OCI-LY7 (cell line): ENCODE results near the gene RACGAP1. TPM values are rescaled to one million over a fixed set of nuclear protein-coding genes. Genes with fewer than 3 reads are reported as not detected.

ENCODE experiments used
- BruUV-seq: library from RNA; stranded (reverse); fragments of 400-500 nt; replicated peaks from 2 replicates; lab custom pipeline; 2021; lab: Mats Ljungman, UMichigan
- CTCF ChIA-PET: fragments of 300-600 bp; sonication (Branson Sonifier 250); formaldehyde crosslinking; loops from one replicate; lab custom pipeline; 2022; ENCODE audit warnings: antibody characterized with exemption; ENCODE audit not compliant: unreplicated experiment; lab: Charles Lee
- POLR2A ChIA-PET: fragments of 300-600 bp; sonication (Branson Sonifier 250); formaldehyde crosslinking; loops from one replicate; lab custom pipeline; 2022; ENCODE audit warnings: antibody characterized with exemption; lab: Charles Lee
- DNase-seq: peaks from one replicate; pipeline ENCODE4 v3.0.0-alpha.2; 2015; ENCODE audit warnings: low spot score
- H2AFZ ChIP-seq: fragments of 200-600 bp; sonication (generic), shearing (Covaris generic); 2 replicates; pipeline ENCODE4 v1.6.1; 2014; ENCODE audit warnings: mild to moderate bottlenecking, antibody characterized with exemption, low read length, moderate library complexity
- H3K27ac ChIP-seq: fragments of 200-600 bp; sonication (generic); 2 replicates; pipeline ENCODE4 v1.5.1; 2014; ENCODE audit warnings: mixed run types, low read depth, mild to moderate bottlenecking, moderate library complexity, low read length, inconsistent platforms; ENCODE audit not compliant: poor library complexity, severe bottlenecking
- H3K36me3 ChIP-seq: fragments of 200-600 bp; sonication (generic); 2 replicates; pipeline ENCODE4 v1.6.1; 2014; ENCODE audit warnings: mild to moderate bottlenecking, antibody characterized with exemption, low read length, moderate library complexity, mixed read lengths; ENCODE audit not compliant: insufficient read depth
- H3K4me1 ChIP-seq: fragments of 200-600 bp; sonication (generic); 2 replicates; pipeline ENCODE4 v1.5.1; 2014; ENCODE audit warnings: mild to moderate bottlenecking, low read length; ENCODE audit not compliant: insufficient read depth, poor library complexity, severe bottlenecking
- H3K4me2 ChIP-seq: fragments of 200-600 bp; sonication (generic); 2 replicates; pipeline ENCODE4 v1.6.1; 2014; ENCODE audit warnings: mild to moderate bottlenecking, low read length
- H3K4me3 ChIP-seq: fragments of 200-600 bp; sonication (generic); 2 replicates; pipeline ENCODE4 v1.5.1; 2014; ENCODE audit warnings: mild to moderate bottlenecking, low read depth, low read length; ENCODE audit not compliant: poor library complexity, severe bottlenecking
- H3K79me2 ChIP-seq: fragments of 200-600 bp; sonication (generic); 2 replicates; pipeline ENCODE4 v1.6.1; 2016; ENCODE audit warnings: low read depth, mild to moderate bottlenecking, low read length, moderate library complexity, mixed read lengths; ENCODE audit not compliant: insufficient read depth
- H3K9me2 ChIP-seq: fragments of 200-600 bp; sonication (generic); 2 replicates; pipeline ENCODE4 v1.6.1; 2016; ENCODE audit warnings: mild to moderate bottlenecking, low read length, mixed read lengths; ENCODE audit not compliant: insufficient read depth
- H3K9me3 ChIP-seq: fragments of 200-600 bp; sonication (generic); 2 replicates; pipeline ENCODE4 v1.6.1; 2014; ENCODE audit warnings: mild to moderate bottlenecking, mixed run types, low read length, mixed read lengths
- H4K20me1 ChIP-seq: fragments of 200-600 bp; sonication (generic); 2 replicates; pipeline ENCODE4 v1.6.1; 2014; ENCODE audit warnings: mild to moderate bottlenecking, antibody characterized with exemption, low read length, moderate library complexity, mixed read lengths; ENCODE audit not compliant: insufficient read depth
- EZH2phosphoT487 ChIP-seq: fragments of 200-600 bp; sonication (generic); IDR thresholded peaks from 2 replicates; pipeline ENCODE4 v1.6.1; 2018; ENCODE audit warnings: low read depth, borderline replicate concordance, mild to moderate bottlenecking, mixed run types, antibody characterized with exemption, low read length, moderate library complexity, mixed read lengths
- intact Hi-C: fragments of 100-400 bp; cut with micrococcal nuclease; formaldehyde crosslinking; loops from one replicate; pipeline ENCODE4 v1.10.0; 2022; ENCODE audit not compliant: unreplicated experiment
- total RNA-seq, 2 experiments: library from RNA; depleted of rRNA in 1 of 2; stranded (reverse); fragments of >200 nt in 1 of 2; shearing (Covaris generic) in 1 of 2; gene quantifications; 2 replicates each; pipeline ENCODE4 v1.2.3, GENCODE V29; 2014 to 2022
- TF ChIP-seq, protein P1 (sequence below): fragments of 200-600 bp; sonication (generic); conservative IDR thresholded peaks from 2 replicates; pipeline ENCODE4 v1.5.1; 2014; ENCODE audit warnings: mild to moderate bottlenecking, antibody characterized with exemption, low read length, moderate library complexity, mixed read lengths

Gene RACGAP1
- total RNA-seq, 2 experiments from 2014 or later: 69.6 to 104 TPM

GRCh38 chr12:50057896-50058670 is 32.8 kb upstream of the RACGAP1 start:
- peak overlapping the region; percentile 76 for H3K4me2 ChIP-seq
- no peaks in the 10 kb centered on the region for H3K9me2 ChIP-seq
- CTCF ChIA-PET: no interaction called here
- H3K79me2 ChIP-seq: no peaks in the 10 kb centered on the region
- H4K20me1 ChIP-seq: no peaks in the 10 kb centered on the region
- TF ChIP-seq EZH2phosphoT487: no peak
- TF ChIP-seq, protein P1, sequence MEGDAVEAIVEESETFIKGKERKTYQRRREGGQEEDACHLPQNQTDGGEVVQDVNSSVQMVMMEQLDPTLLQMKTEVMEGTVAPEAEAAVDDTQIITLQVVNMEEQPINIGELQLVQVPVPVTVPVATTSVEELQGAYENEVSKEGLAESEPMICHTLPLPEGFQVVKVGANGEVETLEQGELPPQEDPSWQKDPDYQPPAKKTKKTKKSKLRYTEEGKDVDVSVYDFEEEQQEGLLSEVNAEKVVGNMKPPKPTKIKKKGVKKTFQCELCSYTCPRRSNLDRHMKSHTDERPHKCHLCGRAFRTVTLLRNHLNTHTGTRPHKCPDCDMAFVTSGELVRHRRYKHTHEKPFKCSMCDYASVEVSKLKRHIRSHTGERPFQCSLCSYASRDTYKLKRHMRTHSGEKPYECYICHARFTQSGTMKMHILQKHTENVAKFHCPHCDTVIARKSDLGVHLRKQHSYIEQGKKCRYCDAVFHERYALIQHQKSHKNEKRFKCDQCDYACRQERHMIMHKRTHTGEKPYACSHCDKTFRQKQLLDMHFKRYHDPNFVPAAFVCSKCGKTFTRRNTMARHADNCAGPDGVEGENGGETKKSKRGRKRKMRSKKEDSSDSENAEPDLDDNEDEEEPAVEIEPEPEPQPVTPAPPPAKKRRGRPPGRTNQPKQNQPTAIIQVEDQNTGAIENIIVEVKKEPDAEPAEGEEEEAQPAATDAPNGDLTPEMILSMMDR: no peak
- peaks cover 17% of the 10 kb centered on the region for H3K4me1 ChIP-seq
- H3K9me3 ChIP-seq: no peaks in the 10 kb centered on the region
- intact Hi-C loops: loop anchor here (5.0 to 10.0 kb wide), 2 partner anchors 193 to 281 kb away; no protein-coding TSS in a partner anchor
- no peak for DNase-seq
- H3K4me3 ChIP-seq: peak overlapping the region; percentile 67
- H3K36me3 ChIP-seq: no peaks in the 10 kb centered on the region
- BruUV-seq: no TSS peak
- no peak overlapping the region for H2AFZ ChIP-seq
- POLR2A ChIA-PET: interaction anchor here (0.7 to 1.4 kb wide), 2 partner anchors 13 to 73 kb away, joined by 3 to 4 read pairs; no protein-coding TSS in a partner anchor
- no peak overlapping the region for H3K27ac ChIP-seq

- Histone ChIP-seq H4K20me1 (no peaks in the 10 kb centered on the region), H3K4me3 (peak within 1 kb of the TSS; percentile 67), H3K9me3 (no peaks in the 10 kb centered on the region), H3K79me2 (no peaks in the 10 kb centered on the region), H3K4me1 (peaks cover 17% of the 10 kb centered on the region), H3K27ac (no peak within 1 kb of the TSS), H2AFZ (no peak within 1 kb of the TSS), H3K4me2 (peak within 1 kb of the TSS; percentile 76), H3K36me3 (no peaks in the 10 kb centered on the region), H3K9me2 (no peaks in the 10 kb centered on the region)
- TF ChIP-seq EZH2phosphoT487: no peak
- TF ChIP-seq, protein P1: no peak
- ChIA-PET CTCF (interaction anchor here (0.6 to 2.2 kb wide), 2 partner anchors 89 to 315 kb away, joined by 3 to 12 read pairs; no protein-coding TSS in a partner anchor), POLR2A (interaction anchor here (1.4 kb wide), 1 partner anchor 13 kb away, joined by 4 read pairs; no protein-coding TSS in a partner anchor)
- intact Hi-C loops: loop anchor here (1.0 to 10.0 kb wide), 5 partner anchors 13 to 280 kb away; no protein-coding TSS in a partner anchor
- DNase-seq: peak; percentile 45
- BruUV-seq: no TSS peak
Measured at GRCh38 chr12:50057000-50057841, 31.9 kb upstream of the RACGAP1 start, which contains the start of gene ASIC1. TSS of gene ASIC1 (plus strand) at chr12:50057596. CDS start at chr12:50058767, 1,171 bp downstream.
